Activated CD4-positive, alpha-beta T cell treated with anti-CD3 and anti-CD28 coated beads for 24 hours (primary cell): ENCODE data around the gene USHBP1.

ENCODE experiments used
- DNase-seq, 2 donors: peaks; one replicate each; pipeline ENCODE4 v3.0.0-alpha.2; 2020; ENCODE audit warnings: low read depth in 2 of 2

Gene USHBP1, protein sequence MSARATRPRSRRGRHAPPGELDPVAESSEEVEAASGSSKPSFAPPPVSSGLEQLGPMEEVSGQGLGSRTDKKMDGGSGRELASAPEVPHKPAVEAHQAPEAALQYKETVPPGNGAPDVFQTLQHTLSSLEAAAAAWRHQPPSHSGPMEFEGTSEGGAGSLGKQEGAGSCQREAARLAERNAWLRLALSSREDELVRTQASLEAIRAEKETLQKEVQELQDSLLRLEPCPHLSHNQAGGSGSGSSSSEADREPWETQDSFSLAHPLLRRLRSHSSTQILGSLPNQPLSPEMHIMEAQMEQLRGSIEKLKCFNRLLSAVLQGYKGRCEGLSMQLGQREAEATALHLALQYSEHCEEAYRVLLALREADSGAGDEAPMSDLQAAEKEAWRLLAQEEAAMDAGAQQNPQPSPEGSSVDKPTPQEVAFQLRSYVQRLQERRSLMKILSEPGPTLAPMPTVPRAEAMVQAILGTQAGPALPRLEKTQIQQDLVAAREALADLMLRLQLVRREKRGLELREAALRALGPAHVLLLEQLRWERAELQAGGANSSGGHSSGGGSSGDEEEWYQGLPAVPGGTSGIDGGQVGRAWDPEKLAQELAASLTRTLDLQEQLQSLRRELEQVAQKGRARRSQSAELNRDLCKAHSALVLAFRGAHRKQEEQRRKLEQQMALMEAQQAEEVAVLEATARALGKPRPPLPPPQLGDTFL

DNA sequence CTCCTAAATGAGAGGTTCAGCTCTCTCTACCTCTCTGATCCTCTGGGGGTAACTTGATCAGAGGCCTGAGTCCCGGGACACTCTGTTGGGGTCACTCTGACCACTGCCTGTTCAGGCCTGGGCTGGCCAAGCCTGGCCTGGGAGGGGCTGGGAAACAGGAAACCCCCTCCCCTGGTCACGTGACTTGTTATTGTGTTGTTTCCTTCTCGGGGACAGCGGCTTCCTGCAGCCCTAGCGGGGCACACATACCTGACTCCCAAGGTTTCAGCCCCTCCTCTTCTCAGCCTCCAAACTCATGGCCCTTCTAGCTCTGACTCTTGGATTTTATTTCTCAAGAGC is at the start of gene USHBP1:
TSS of gene USHBP1 (minus strand) at position 105 of the 339 bp plus-strand sequence. CDS start 446 bp downstream, outside the sequence.
- DNase-seq = no peak

DNA sequence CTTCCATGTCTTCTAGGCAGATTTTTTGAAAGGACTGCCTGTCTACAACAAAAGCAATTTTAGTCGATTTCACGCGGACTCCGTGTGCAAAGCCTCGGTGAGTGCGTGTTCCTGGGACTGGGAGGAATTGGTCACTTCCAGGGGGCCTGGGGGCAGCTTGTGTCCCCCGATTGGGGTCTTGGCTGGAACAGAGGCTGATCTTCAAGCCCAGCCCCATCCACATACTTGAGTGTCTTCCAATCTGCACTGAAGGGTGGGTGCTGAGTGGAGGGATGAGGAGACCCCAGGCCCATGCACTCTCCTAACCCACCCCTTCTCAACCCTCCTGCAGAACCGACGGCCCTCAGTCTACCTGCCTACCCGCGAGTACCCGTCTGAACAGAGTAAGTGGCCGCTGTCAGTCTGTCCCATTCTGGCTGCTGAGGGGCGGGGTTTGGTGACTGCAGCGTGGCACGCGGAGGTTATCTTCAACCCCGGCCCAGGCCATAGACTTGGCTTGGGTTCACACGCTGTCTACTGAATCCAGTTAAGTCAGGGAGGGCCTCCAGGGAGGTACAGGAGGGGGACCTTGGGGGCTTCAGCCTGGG is 49.6 kb upstream of the USHBP1 start:
- DNase-seq = no peak

DNA sequence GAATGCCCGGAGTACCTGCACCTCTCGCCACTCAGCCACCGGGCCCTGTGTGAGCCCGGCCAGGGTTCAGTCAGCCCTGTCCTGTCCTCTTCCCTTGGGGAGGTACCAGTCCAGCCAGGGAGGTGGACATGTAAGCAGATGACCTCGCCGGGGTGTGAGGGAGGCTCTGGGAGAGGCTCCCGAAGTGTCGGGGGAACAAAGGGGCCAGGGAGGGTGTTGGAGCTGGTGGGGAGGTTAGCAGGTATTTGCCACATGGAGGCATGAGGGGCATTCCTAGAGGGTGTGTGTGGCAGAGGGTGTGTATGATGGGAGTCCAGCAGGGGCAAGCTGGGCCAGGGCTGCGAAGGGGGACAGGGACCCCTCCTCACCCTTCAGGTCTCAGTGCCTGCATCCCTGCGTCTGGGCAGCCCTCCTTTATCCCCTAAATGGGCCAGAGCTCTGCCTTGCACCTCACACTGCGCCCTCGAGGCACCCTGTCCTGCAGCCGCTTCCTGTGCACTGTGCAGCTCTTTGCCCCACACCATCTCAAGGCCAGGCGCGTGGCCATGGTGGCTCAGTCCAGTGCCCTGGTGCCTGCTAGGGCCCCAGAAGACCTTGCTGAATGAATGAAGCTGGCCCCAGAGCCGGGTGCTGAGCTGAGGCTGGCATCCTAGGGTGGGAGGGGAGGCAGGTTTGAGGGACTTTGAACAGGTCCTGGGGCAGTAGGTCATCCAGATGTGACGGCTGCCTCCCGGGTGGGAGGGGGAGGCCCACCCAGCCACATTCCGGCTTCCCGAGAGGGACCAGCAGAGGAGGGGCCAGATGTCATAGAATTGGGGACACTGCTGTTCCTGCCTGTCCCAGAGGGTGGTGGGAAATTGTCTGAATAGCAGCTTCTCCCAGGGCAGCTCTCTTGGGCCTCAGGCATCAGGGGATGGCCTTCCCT is 47.9 kb upstream of the USHBP1 start:
- DNase-seq = no peak

GRCh38 chr19:17311455-17312188 is 47.1 kb upstream of the USHBP1 start:
- DNase-seq = no peak

- no peak for DNase-seq
Observed at GRCh38 chr19:17309965-17310461, 45.5 kb upstream of the USHBP1 start.

GRCh38 chr19:17309198-17309964 is 44.8 kb upstream of the USHBP1 start, which contains the start of gene DDA1:
DDA1 (plus strand) TSS chr19:17309563; CDS start chr19:17309655, 92 bp downstream.
- DNase-seq = peak; percentile 98 to 99

GRCh38 chr19:17307876-17308377 is 43.4 kb upstream of the USHBP1 start:
- no peak for DNase-seq

DNA sequence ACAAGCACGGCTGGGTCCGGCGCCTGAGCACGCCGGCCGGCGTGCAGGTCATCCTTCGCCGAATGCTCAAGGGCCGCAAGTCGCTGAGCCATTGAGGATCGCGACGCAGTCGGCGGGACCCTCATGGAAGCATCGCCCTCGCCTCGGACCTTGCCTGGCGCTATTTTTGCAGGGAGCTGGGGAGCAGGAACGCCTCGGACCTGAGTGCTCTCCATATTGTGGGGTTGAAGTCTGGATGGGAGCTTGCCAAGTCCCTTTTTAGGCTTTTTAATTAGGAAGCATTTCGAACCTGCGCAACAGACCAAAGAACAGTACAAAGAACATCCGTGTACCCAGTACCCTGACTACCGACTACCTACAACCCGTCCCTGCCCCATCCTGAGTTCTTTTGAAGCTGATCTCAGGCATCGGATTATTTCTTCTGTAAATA is 41.8 kb upstream of the USHBP1 start:
- no peak for DNase-seq

GRCh38 chr19:17305517-17306284 is 41.2 kb upstream of the USHBP1 start, which contains the start of gene MRPL34:
MRPL34 (plus strand) TSS chr19:17305872; CDS start chr19:17305893, 21 bp downstream.
- DNase-seq = peak; percentile 87 to 93

DNA sequence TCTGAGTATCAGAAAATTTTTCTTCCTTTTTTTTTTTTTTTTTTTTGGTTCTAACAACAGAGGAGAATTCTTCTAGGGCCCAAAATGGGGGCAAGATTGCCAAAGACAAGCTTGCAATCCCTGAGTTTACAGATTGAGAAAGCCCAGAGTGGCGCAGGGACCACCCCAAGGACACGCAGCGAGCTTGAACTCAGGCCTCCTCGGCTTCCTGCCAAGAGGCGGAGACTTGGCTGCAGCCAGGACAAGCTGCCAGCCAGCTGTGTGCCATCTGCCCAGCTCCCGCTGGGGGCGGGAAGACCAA is 40.6 kb upstream of the USHBP1 start:
- no peak for DNase-seq

- DNase-seq = no peak
Observed at GRCh38 chr19:17304386-17305215, 40.1 kb upstream of the USHBP1 start.

DNA sequence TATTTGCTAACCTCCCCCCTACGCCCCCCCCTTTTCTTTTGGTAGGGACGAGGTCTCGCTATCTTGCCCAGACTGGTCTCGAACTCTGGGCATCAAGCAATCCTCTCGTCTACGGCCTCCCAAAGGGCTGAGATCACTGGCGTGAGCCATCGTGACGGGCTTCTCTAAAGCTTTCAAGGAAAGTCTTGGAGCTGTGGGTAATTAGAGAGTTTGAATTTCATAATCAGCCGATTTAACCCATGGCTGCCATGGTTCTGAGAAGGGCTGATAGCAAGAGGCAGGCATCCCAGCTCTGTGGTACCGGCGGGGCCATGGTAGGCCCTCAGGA is 39.4 kb upstream of the USHBP1 start:
- no peak for DNase-seq

GRCh38 chr19:17303167-17303939 is 38.8 kb upstream of the USHBP1 start, which contains the start of gene ABHD8:
ABHD8 (minus strand) TSS chr19:17303425; CDS start chr19:17301616, 1,809 bp downstream.
- DNase-seq = peak; percentile 88 to 92

DNA sequence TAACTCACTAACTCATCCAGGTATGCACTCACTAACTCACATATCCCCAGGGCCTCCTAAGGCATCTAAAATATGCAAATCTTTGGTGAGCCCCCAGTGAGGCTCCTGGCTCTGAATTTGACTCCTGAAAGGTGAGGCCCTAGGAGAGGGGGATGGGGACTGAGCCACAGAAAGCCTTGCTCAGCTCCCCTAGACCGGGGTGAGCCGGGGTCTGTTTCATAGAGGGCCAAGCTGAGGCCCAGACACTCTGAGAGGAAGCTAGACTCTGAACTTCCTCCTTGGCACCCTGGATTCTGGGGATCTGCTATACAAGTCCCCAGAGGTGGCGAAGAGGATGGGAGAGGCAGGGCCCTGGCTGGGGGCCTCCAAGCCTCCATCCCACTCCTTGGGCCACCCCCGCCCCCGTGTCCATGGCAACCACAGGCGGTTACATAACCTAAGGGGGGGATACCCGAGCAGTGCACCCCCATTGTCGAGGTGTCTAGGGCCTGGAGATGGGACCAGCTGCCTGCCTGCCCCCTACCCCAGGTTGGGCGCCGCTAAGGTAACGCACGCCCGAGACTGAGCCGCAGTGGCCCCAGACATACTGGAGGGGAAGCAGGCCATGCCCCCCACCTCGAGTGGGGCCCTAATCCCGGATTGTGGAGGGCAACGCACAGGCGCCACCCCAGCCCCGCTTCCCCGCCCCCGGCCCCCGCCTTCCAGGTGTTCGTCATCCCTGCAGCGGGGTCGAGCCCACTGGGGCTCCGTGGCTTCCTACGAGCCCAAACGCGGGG is 38.0 kb upstream of the USHBP1 start:
- no peak for DNase-seq

DNA sequence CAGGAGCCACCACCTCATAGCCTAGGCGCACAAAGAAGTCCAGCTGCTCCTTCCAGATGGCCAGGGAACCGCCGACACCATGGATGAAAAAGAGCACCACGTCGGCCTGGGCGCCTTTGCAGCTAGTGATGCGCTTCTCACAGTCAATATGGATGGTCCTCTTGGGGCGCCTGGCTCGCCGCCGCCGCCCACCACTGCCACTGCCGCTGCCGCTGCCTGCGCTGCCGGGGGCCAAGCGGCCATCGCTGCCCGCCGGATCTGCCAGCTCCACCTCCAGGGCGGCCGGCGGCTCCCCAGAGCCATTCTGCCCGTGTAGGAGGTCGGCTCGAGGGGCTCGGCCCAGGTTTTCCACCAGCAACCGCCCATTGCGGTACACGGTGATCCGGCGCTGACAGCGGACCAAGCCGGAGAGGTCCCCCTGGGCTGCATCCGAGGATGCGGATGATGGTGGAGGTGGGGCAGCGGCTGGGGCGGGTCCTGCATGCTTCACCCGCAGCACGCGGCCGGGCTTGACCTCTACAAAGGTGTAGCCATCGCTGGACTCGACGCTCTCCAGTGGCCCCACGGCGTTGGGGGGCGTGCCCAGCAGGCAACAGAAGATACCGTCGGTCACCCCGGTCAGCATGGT is 36.6 kb upstream of the USHBP1 start:
- no peak for DNase-seq

DNA sequence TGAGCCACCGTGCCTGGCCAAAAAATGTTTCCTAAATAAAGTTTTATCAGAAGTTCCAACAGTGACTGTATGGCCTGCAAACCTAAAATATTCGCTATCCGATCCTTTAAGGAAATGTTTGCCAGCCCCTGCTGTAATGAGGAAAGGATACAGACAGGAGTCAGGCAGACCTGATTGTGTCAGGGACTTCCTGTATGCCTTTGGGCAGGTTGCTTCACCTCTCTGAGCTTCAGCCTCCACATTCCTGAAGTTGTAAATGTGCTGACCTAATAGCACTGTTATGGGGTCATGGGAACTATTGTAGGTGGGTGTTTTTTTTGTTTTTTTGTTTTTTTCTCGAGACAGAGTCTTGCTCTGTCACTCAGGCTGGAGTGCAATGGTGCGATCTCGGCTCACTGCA is 32.4 kb upstream of the USHBP1 start:
- DNase-seq = no peak
